GM18507 (cell line): ENCODE results near the gene ZNF592.
A peak's percentile ranks its signal among the peaks of the same experiment; 100 is the strongest.

Source experiments
- DNase-seq: peaks from one replicate; pipeline ENCODE4 v3.0.0; 2011; ENCODE audit warnings: low read depth; ENCODE audit not compliant: insufficient read length; ENCODE audit errors: extremely low spot score
- FAIRE-seq: peaks from 2 replicates; lab custom pipeline; 2011; peaks lifted over from hg19 to GRCh38; lab: Jason Lieb, UNC

ZNF592 gene

DNA sequence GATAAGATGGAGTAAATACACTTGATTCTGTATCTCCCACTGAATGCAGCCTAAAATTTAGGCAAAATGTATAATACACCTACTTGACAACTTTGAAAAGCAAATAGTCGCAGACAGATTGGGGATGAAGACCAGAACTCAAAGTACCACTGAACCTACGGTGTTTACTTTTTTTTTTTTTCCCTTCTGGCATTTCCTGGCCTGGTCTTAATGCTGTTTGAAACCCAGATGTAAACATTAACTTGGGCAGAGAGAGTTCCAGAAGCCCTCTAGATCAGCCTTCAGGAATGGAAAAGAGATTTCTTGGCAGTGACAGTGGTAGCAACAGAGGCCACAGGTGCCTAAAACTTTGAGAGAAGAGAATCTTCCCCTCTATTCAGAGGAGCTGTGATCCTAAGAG is 96.6 kb downstream of the ZNF592 start:
- DNase-seq: no peak

GRCh38 chr15:84845631-84846030 is 97.2 kb downstream of the ZNF592 start:
- peak; percentile 40 for DNase-seq
- peak; percentile 73 for FAIRE-seq

More for the DNA sequence above, 96.6 kb downstream of the ZNF592 start:
- no peak for FAIRE-seq

GRCh38 chr15:84846269-84846668 is 97.9 kb downstream of the ZNF592 start:
- FAIRE-seq (no peak), DNase-seq (no peak)

GRCh38 chr15:84847382-84847781 is 99.0 kb downstream of the ZNF592 start:
- DNase-seq (no peak), FAIRE-seq (no peak)

DNA sequence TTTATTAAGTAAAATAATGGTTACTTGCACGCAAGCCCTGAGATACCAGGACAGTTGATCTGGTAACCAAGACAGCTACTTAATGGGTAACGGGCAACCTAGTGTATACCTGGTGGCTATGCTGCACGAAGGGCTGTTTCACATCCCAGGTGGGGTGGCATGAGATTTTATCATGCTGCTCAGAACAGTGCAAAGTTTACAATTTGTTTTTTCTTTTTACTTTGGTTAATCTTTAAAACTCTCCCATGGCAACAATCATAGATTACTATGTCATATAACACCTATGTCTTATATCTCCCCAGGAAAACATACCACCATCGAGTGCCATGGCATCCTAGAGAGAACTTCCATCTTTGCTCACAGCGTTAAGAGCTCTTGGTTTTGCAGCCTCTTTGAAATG is 103.8 kb downstream of the ZNF592 start:
- no peak for FAIRE-seq

GRCh38 chr15:84855136-84855535 is 106.7 kb downstream of the ZNF592 start:
- DNase-seq (no peak), FAIRE-seq (no peak)

More for the DNA sequence above, 103.8 kb downstream of the ZNF592 start:
- DNase-seq: no peak

DNA sequence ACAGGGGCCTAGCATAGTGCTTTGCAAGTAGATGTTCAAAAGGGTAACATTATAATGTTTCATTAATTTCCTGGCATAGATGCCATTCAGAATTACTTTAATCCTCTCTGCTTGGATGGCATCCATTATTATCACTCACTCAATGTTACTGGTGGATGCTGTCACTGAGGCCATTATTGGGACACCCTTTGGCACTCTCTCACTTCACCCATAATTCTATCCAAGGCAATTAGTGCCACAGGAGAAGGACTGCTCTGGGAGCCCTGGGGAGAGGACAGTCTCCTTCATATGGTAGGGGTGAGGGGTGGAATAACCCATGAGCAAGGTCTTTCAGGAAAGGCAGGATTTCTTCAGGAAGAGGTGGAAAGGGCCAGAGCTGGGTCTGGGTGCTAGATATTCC is 107.4 kb downstream of the ZNF592 start:
- FAIRE-seq: no peak
- DNase-seq: no peak
